Activated T-cell treated with anti-CD3 and anti-CD28 coated beads, Interleukin-2, amount 50 U/mL, for 4 hours (primary cell): Measurements from ENCODE around the gene CMBL. TPM values are rescaled to one million over a fixed set of nuclear protein-coding genes. Genes with fewer than 3 reads are reported as not detected.

ENCODE experiments used
- ATAC-seq, 2 donors: fragments of 200-7000 bp; cut with Tn5 transposase; one replicate each; pipeline ENCODE4 v1.10.0; 2021
- DNase-seq: peaks from one replicate; pipeline ENCODE4 v3.0.0-alpha.2; 2020
- H3K27me3 Mint-ChIP-seq: one replicate; pipeline ENCODE4 v1.8.0; 2021; ENCODE audit warnings: low read depth, mixed read lengths
- H3K36me3 Mint-ChIP-seq: one replicate; pipeline ENCODE4 v1.8.0; 2022; ENCODE audit warnings: mixed read lengths; ENCODE audit not compliant: insufficient read depth
- H3K4me1 Mint-ChIP-seq: one replicate; pipeline ENCODE4 v1.8.0; 2021; ENCODE audit warnings: low read depth, mixed read lengths
- H3K4me3 Mint-ChIP-seq: one replicate; pipeline ENCODE4 v1.8.0; 2021; ENCODE audit warnings: mild to moderate bottlenecking, moderate library complexity, mixed read lengths
- H3K9me3 Mint-ChIP-seq: one replicate; pipeline ENCODE4 v1.8.0; 2021; ENCODE audit warnings: mixed read lengths
- total RNA-seq, 3 donors: library from RNA; stranded (reverse); gene quantifications; one replicate each; pipeline ENCODE4 v1.2.1, GENCODE V29; 2021

CMBL gene
- total RNA-seq, 3 donors from 2014 or later = 0.76 to 0.94 (median 0.90) TPM

DNA sequence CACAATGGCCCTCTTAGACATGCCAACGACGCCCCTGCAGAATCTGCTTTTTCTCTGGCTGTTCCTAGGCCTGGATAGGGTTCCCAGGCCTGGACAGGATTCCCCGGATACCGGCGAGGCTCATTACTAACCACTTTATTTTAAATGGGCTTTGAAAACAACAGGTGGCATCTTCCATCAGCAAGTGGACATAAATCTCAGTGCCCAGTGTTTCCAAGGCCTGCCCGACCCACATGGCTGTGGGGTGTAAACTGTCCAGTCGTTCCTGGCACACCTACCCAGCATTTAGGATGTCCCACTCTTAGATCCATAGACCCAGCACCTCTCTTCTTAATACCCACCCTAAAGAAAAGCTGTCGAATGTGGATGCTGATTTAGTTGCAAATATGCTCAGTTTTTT is 896 bp downstream of the CMBL start:
- Mint-ChIP-seq H3K4me3 (peak overlapping the region; percentile 79), H3K4me1 (peaks cover 8% of the 10 kb centered on the region), H3K27me3 (peaks cover 32% of the 10 kb centered on the region), H3K36me3 (no peaks in the 10 kb centered on the region), H3K9me3 (no peaks in the 10 kb centered on the region)
- DNase-seq (no peak), ATAC-seq (no peak)

DNA sequence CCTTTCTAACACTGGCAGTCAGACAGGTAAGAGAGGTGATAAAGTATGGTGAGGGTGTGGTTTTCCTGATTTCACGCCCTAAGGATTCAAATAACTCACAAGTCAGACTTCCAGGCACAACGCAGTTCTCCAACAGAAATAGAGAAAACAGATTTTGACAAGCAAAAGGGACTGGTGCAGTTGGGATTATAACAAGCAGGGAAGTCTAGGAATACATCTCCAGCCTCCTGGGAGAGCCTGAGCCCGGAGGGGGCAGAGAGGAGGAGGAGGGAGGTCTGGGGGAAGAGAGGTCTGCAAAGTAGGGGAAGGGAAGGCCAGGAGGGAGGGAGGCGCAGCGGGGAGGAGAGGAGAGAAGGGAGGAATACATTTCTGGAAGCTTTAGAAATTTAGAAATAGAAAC is 1.6 kb downstream of the CMBL start:
- Mint-ChIP-seq H3K4me1 (peaks cover 8% of the 10 kb centered on the region), H3K9me3 (no peaks in the 10 kb centered on the region)

DNA sequence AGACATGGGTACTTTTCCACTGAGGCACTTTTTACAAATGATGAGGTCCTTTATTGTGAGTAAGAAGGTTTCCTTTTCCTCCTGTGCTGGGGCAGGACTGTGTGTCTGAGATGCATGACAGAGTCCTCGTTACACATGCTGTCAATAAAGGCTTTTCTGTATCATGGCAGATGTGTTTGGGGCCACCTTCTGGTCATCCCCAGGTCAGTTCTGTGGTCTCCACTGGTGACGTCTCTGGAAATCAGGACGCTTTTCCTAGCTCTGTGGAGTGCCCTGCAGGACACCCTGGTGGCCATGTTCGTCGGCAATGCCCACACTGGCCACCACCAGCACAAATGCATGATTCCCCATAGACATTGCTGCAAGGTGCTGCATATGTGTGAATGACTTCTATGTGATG is 2.8 kb downstream of the CMBL start:
- H3K4me1 Mint-ChIP-seq = peaks cover 6% of the 10 kb centered on the region
- H3K9me3 Mint-ChIP-seq = no peaks in the 10 kb centered on the region
- ATAC-seq (no peak), DNase-seq (no peak)
- H3K27me3 Mint-ChIP-seq = peaks cover 30% of the 10 kb centered on the region
- no peaks in the 10 kb centered on the region for H3K36me3 Mint-ChIP-seq
- no peak overlapping the region for H3K4me3 Mint-ChIP-seq

More for the DNA sequence above, 1.6 kb downstream of the CMBL start:
- Mint-ChIP-seq H3K4me3 (no peak overlapping the region), H3K36me3 (no peaks in the 10 kb centered on the region), H3K27me3 (peaks cover 32% of the 10 kb centered on the region)
- no peak for ATAC-seq
- DNase-seq = no peak

DNA sequence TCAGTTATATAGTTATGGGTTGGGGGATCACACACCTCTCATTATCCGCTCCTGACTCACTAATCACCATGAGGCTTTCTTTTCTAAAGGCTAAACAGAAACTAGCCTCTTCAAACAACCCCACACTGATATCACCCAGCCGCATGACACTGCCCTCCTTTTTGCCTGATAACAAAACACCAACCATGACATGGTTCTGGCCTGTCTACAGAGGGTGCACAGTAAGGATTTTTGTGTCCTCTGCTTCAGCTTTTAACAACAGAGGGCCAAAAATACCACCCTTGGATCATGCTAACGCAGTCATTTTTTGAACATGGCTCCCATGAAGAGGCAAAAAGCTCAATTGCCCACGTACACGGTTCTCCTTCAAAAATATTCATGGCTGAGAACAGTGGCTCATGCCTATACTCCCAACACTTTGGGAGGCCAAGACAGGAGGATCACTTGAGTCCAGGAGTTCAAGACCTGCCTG is 4.0 kb downstream of the CMBL start:
- Mint-ChIP-seq H3K9me3 (no peaks in the 10 kb centered on the region), H3K27me3 (peaks cover 21% of the 10 kb centered on the region), H3K4me1 (peaks cover 5% of the 10 kb centered on the region), H3K36me3 (no peaks in the 10 kb centered on the region), H3K4me3 (no peak overlapping the region)
- DNase-seq (no peak), ATAC-seq (no peak)

DNA sequence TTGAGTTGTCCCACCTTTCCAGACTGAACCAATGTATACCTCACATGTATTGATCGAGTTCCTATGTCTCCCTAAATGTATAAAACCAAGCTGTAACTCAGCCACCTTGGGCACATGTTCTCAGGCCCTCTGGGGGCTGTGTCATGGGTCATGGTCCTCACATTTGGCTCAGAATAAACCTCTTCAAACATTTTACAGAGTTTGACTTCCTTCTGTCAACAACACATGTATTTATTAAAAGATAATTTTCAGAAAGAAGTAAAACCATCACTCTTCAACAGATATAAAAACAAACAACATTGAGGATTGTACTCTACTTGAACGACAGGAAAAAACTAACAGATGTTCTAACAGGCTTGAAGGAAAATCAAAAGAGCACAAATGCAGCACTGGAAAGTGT is 4.5 kb downstream of the CMBL start:
- Mint-ChIP-seq H3K36me3 (no peaks in the 10 kb centered on the region), H3K4me3 (no peak overlapping the region), H3K4me1 (peaks cover 4% of the 10 kb centered on the region), H3K27me3 (peaks cover 17% of the 10 kb centered on the region), H3K9me3 (no peaks in the 10 kb centered on the region)
- DNase-seq (no peak), ATAC-seq (no peak)

DNA sequence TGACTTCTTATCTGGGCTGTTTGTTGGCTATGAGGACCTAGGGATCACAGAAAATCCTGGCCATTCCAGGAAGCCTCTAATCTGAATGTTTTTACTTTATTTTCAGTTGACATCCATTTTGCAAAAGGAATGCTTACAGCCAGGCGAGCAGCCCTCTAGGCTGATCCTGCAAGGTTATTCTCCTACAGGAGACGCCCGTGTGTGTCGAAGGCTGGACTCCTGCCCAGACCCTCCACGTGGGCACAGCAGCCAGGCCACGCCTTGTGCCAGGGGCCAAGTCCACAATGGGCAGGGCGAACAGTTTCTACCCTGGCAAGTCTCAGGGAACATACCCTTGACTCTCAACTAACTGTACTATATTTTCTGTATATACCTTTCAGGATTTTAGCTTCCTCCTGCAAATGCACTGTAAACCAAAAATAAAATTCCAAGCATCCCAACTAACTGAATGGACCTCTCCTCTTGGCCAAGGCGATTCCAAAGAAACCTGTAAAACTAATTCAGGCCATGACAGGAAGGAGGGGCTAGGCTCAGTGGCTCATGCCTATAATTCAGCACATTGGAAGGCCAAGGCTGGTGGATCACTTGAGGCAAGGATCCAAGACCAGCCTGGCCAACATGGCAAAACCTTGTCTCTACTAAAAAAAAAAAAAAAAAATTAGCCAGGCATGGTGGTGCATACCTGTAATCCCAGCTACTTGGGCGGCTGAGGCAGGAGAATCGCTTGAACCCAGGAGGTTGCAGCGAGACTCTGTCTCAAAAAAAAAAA is 5.7 kb downstream of the CMBL start:
- DNase-seq (no peak), ATAC-seq (no peak)
- peaks cover 11% of the 10 kb centered on the region for H3K27me3 Mint-ChIP-seq

DNA sequence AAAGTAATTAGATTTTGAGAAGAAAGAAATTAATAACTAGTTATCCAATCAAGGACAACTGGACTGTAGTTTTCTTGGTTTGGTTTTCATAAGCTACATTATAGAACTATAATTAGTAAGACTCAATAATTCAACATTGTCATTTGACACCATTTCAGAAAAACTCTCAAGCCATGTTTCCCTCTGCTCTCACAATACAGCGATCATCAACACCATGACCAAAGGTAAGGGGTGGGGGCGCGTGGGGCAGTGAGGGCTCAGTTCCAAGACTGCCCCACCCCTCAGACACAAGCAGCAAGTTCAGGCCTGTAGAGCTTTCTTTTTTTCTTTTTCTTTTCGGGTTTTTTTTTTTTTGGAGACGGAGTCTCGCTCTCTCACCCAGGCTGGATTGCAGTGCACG is 6.4 kb downstream of the CMBL start:
- H3K4me3 Mint-ChIP-seq = no peak overlapping the region
- DNase-seq (no peak), ATAC-seq (no peak)
- no peaks in the 10 kb centered on the region for H3K4me1 Mint-ChIP-seq
- peaks cover 8% of the 10 kb centered on the region for H3K27me3 Mint-ChIP-seq
- H3K9me3 Mint-ChIP-seq = no peaks in the 10 kb centered on the region
- no peaks in the 10 kb centered on the region for H3K36me3 Mint-ChIP-seq

More for the DNA sequence above, 5.7 kb downstream of the CMBL start:
- Mint-ChIP-seq H3K4me3 (no peak overlapping the region), H3K9me3 (no peaks in the 10 kb centered on the region), H3K4me1 (no peaks in the 10 kb centered on the region), H3K36me3 (no peaks in the 10 kb centered on the region)

DNA sequence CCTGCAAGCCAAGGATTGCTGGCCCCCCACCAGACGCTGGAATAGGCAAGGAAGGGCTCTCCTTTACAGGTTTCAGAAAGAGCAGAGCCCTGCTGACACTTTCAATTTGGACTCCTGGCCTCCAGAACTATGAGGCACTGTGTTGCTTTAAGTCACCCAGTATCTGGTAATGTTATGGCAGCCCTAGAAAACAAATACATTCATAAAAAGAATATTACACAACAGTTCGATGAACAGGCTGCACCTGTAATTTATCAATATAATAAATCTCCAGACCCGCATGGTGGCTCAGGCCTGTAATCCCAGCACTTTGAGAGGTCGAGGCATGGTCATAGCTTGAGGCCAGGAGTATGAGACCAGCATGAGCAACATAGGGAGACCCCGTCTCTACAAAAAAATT is 7.5 kb downstream of the CMBL start:
- DNase-seq (no peak), ATAC-seq (no peak)
- no peaks in the 10 kb centered on the region for H3K4me1 Mint-ChIP-seq
- no peak overlapping the region for H3K4me3 Mint-ChIP-seq
- peaks cover 6% of the 10 kb centered on the region for H3K27me3 Mint-ChIP-seq
- no peaks in the 10 kb centered on the region for H3K9me3 Mint-ChIP-seq
- no peaks in the 10 kb centered on the region for H3K36me3 Mint-ChIP-seq

DNA sequence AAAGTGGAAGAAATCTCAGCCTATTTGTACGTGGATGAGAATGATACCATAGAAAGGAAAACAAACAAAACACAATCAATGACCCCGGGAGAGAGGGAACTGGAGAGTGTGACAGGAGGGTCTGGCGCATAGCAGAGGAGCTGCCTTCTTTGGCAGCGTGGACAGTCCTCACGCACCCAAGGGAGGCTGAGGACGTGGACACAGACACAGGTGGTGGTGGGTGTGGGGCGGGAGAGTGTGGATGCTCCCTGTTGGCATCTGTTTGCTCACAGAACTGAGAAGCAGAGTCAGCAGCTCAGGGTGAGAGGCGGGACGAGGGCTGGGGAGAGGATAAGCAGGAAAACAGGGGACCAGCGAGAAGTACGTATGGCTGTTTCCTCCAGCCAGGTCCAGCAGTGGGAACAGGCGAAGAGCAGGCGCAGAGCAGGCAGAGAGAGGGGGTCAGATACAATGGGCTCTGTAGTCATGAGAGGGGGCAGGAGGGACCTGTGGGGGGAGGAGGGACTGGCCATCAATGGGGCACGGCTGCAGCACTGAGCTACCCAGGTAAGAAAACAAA is 10.0 kb downstream of the CMBL start:
- no peak for ATAC-seq
- H3K27me3 Mint-ChIP-seq = peaks cover 7% of the 10 kb centered on the region
- H3K36me3 Mint-ChIP-seq = no peaks in the 10 kb centered on the region
- H3K9me3 Mint-ChIP-seq = no peaks in the 10 kb centered on the region
- H3K4me1 Mint-ChIP-seq = no peaks in the 10 kb centered on the region
- no peak for DNase-seq
- no peak overlapping the region for H3K4me3 Mint-ChIP-seq

DNA sequence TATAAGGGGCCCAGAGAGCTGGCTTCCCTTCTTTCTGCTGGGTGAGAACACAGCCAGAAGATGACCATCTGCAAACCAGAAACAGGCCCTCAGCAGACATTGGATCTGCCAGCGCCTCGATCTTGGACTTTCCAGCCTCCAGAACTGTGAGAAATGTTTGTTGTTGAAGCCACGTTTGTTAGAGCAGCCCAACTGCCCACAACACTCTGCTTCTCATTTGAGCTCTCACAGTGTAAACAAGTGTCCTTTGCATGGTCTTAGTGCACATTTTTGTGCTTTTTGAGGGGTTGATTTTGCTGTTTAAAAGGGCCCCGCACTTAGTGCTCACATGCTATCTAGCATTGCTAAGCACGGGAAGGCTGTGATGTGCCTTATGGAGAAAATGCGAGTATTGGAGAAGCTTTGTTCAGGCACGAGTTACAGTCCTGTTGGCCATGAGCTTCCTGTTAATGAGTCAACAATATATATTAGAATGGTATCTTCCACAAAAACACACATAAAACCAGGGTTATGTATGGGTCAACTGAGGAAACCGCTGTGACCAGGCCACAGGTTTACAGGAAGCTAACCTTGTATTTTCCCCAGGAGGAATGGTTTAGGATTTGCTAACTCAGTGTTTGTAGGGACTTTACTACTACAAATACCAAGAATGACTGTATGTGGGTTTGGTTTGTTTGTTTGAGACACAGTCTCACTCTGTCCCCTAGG is 11.9 kb downstream of the CMBL start:
- no peaks in the 10 kb centered on the region for H3K36me3 Mint-ChIP-seq
- no peaks in the 10 kb centered on the region for H3K9me3 Mint-ChIP-seq
- DNase-seq (no peak), ATAC-seq (no peak)
- no peak overlapping the region for H3K4me3 Mint-ChIP-seq
- H3K27me3 Mint-ChIP-seq = peaks cover 9% of the 10 kb centered on the region
- no peaks in the 10 kb centered on the region for H3K4me1 Mint-ChIP-seq

DNA sequence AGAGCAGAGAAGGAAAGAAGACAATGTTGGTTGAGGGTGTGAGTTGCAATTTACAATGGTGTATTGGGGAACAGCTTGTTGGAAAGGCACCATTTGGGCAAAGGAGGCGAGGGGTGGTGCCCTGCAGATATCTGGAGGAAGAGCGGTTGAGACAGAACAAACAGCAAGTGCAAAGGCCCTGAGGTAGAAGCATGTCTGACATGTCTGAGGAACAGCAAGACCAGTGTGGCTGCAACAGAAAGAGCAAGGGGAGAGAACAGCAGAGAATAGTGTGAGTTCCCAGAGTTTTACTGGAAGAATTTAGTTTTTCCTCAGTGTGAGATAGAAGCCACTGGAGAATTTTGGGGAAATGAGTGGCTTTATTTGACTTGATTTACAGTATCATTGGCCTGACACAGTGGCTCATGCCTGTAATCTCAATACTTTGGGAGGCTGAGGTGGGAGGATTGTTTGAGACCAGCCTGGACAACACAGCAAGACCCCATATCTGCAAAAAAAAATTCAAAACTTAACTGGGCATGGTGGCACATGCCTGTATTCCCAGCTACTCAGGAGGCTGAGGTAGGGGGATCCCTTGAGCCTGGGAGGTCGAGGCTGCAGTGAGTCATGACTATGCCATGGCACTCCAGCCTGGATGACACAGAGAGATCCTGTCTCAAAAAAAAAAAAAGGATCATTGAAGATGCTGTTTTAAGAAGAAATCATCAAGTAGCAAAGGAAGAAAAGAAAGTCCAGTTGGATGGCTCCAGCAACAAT is 13.6 kb downstream of the CMBL start:
- DNase-seq (no peak), ATAC-seq (no peak)
- H3K4me1 Mint-ChIP-seq = no peaks in the 10 kb centered on the region
- H3K9me3 Mint-ChIP-seq = no peaks in the 10 kb centered on the region
- H3K36me3 Mint-ChIP-seq = no peaks in the 10 kb centered on the region
- H3K4me3 Mint-ChIP-seq = no peak overlapping the region
- H3K27me3 Mint-ChIP-seq = peaks cover 10% of the 10 kb centered on the region

DNA sequence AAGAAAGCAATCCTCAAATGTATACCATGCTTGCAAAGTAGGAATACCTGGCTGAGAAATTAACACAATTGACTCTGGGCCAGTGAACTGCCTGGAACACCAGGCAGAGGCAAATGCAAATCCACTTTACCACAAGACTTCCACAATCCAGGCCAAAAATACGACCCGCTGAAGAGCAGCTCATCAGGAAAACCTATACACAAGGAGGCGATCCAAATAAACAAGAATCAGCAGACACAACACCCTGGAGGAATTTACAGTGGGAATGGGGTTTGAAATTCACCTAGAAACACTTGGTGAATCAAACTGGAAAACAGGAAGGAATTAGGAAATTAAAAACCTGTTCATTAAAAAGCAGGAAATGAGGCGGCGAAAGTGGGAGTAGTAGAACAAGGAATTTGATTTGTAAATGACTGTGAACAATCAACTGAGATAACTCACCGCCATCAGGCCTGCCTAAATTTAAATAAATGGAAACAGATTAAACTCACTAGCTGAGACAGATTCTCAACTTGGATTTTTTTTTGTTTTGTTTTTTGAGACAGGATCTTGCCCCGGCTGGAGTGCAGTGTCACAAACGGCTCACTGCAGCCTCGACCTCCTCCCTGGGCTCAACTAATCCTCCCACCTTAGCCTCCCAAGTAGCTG is 15.9 kb downstream of the CMBL start:
- Mint-ChIP-seq H3K9me3 (no peaks in the 10 kb centered on the region), H3K4me3 (no peak overlapping the region), H3K27me3 (peaks cover 10% of the 10 kb centered on the region), H3K4me1 (peaks cover 4% of the 10 kb centered on the region), H3K36me3 (no peaks in the 10 kb centered on the region)
- DNase-seq = no peak
- no peak for ATAC-seq

DNA sequence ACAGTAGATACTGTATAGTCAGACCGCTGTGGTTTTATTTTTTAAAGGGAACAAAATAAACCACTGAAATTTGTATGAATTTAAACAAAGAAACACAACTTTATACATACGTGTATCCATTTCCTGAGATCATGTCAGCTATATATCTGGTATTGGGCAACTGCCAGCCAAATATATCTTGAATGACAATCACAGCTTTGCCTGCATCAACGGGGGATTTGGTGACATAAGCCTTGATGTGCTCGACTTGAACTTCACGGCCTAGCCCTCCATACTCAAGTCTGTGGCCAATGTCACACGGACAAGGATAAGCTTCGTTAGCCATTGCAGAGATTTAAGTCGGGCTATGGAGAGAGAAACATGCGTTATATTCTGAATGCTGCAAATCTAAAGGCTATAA is 17.3 kb downstream of the CMBL start:
- Mint-ChIP-seq H3K27me3 (peaks cover 7% of the 10 kb centered on the region), H3K36me3 (no peaks in the 10 kb centered on the region), H3K9me3 (no peaks in the 10 kb centered on the region), H3K4me1 (peaks cover 4% of the 10 kb centered on the region), H3K4me3 (no peak overlapping the region)
- no peak for ATAC-seq
- DNase-seq = no peak

DNA sequence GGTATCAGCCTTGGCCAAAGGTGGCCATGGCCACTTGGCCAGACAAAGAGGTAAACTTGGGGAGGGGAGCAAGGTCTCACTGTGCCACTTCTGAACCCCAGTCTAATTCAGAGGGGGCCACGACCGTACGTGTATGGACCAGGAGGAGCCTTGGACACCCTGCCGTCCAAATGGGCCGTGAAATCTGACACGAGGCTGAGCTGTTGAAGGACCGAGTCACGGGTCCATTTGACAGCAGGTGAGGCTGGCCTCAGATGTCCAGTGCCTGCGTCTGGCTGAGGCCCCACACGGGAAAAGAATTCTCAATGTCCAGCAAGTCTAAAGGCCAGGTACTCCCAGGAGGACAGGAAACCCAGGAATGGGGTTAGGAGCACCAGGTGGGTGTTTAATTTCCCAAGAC is 17.7 kb downstream of the CMBL start:
- ATAC-seq = no peak
- Mint-ChIP-seq H3K4me1 (peaks cover 4% of the 10 kb centered on the region), H3K4me3 (no peak overlapping the region), H3K27me3 (peaks cover 7% of the 10 kb centered on the region), H3K36me3 (no peaks in the 10 kb centered on the region), H3K9me3 (no peaks in the 10 kb centered on the region)
- DNase-seq = no peak
